IPS DF 6.9 (cell line): ENCODE results near the gene SLC30A10.

Experiments
- DNase-seq: peaks from one replicate; pipeline ENCODE4 v3.0.0-alpha.2; 2013; ENCODE audit warnings: low read depth, low spot score
- H3K27ac ChIP-seq: one replicate; pipeline ENCODE4 v1.5.1; 2013; ENCODE audit warnings: low read length, control low read depth
- H3K27me3 ChIP-seq: 2 replicates; pipeline ENCODE4 v1.6.1; 2013; ENCODE audit warnings: mild to moderate bottlenecking, low read length; ENCODE audit not compliant: control insufficient read depth, insufficient read depth
- H3K36me3 ChIP-seq: 2 replicates; pipeline ENCODE4 v1.6.1; 2013; ENCODE audit warnings: low read length; ENCODE audit not compliant: control insufficient read depth, insufficient read depth
- H3K4me1 ChIP-seq: 2 replicates; pipeline ENCODE4 v1.6.1; 2013; ENCODE audit warnings: low read length; ENCODE audit not compliant: control insufficient read depth, insufficient read depth
- H3K4me3 ChIP-seq: 2 replicates; pipeline ENCODE4 v1.5.1; 2013; ENCODE audit warnings: mild to moderate bottlenecking, low read length
- H3K9me3 ChIP-seq: 2 replicates; pipeline ENCODE4 v1.6.1; 2013; ENCODE audit warnings: low read length, inconsistent platforms; ENCODE audit not compliant: control insufficient read depth, insufficient read depth
- WGBS: extraction: QIAGEN DNeasy Blood & Tissue Kit; methylation state at CpG from one replicate; pipeline ENCODE4 v1.1.7; 2013; ENCODE audit warnings: mixed read lengths, missing lambda C conversion rate; ENCODE audit not compliant: insufficient read length, insufficient coverage; 5-methylcytosine and 5-hydroxymethylcytosine counted together

The SLC30A10 gene

DNA sequence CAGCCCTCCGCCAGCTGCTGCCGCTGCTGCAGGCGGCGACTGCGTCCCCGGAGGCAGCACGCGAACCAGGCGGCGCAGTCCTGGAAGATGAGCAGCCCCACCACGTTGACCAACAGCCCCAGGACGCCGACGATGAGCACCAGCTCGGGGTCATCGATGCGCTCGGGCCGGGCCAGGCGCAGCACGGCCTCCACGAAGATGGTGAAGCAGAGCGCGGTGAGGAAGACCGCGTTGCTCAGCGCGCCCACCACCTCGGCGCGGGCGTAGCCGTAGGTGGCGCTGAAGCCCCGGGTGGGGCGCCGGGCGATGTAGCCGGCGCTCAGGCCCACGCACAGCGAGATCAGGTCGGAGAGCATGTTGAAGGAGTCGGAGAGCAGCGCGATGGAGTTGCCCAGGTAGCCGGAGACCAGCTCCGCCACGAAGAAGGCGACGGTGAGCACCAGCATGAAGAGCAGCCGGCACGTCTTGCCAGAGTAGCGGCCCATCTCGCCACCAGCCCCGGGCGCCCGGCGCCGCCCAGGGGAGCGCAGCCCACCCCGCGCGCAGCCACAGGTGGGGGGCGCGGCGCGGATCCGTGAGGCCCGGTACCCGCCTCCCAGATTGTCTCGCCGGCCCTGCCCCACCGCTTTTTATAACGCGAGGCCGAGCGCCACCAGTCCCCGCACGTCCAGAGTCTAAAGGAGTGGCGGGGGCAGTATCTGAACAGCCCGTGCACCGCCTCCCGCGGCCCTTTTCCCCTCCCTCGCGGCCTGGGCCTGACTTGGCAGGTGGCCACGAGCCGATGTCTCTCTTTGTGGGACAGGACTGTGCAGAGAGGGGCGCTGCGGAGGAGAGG lies at the start of gene SLC30A10:
Gene SLC30A10 (minus strand): TSS at position 602 of the 835 bp plus-strand sequence. CDS start 117 bp downstream, at position 485.
- no peak for DNase-seq
- H3K4me3 ChIP-seq = peak within 1 kb of the TSS; percentile 39; the same call in 1 of the 2 replicates
- WGBS = no CpG with 5 or more reads among the region's 91 CpGs

DNA sequence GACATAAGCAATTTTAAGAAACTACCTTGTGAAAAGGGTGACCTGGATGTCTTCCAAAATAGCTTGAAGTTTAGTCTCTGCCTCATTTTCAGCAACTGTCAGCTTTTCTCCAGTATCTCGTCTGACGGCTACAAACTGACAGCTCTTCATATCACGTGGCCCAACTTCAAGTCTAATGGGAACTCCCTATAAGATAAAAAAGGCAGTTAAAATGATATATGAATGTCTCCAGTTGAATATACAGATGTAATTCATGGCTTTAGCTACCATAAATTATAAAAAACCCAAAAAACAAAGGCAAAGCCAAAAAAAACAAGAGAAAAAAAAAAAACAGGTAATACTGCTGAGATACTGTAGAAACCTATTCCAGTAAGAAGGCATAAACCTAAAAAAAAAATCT lies 44.9 kb upstream of the SLC30A10 start:
- H3K36me3 ChIP-seq = peaks cover 6% of the 10 kb centered on the region; the same call in 1 of the 2 replicates
- H3K27me3 ChIP-seq = no peaks in the 10 kb centered on the region
- no CpG with 5 or more reads among the region's 3 CpGs for WGBS

More for the DNA sequence above, at the start of gene SLC30A10:
- Histone ChIP-seq H3K27me3 (peaks cover 4% of the 10 kb centered on the region; the same call in 1 of the 2 replicates), H3K27ac (no peak within 1 kb of the TSS), H3K36me3 (no peaks in the 10 kb centered on the region), H3K4me1 (no peaks in the 10 kb centered on the region), H3K9me3 (no peaks in the 10 kb centered on the region)

DNA sequence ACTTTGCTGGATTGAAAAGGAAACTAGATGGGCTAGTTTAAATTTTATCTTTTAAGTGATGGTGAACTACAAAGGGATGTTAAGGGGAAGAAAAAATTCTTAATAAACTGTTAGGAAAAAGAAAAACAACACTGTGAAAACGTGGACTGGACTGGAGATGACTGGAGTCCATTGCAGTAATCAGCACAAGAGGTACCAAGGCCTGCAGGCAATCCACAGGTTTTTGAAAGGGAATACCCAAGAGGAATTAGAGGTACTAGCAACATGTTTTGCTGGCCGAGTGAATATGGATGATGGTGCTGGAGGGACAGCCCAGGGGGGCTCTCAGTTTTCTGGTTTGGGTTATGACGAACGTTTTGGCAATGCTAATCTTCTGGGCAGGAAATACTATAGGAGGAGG lies 39.0 kb upstream of the SLC30A10 start:
- H3K27me3 ChIP-seq = no peaks in the 10 kb centered on the region
- H3K4me1 ChIP-seq = no peaks in the 10 kb centered on the region; the same call in 1 of the 2 replicates
- no peak overlapping the region for H3K4me3 ChIP-seq
- H3K27ac ChIP-seq = no peak overlapping the region
- peaks cover 6% of the 10 kb centered on the region; the same call in 1 of the 2 replicates for H3K36me3 ChIP-seq
- H3K9me3 ChIP-seq = no peaks in the 10 kb centered on the region
- no CpG with 5 or more reads among the region's 4 CpGs for WGBS
- no peak for DNase-seq

More for the DNA sequence above, 44.9 kb upstream of the SLC30A10 start:
- Histone ChIP-seq H3K27ac (no peak overlapping the region), H3K9me3 (no peaks in the 10 kb centered on the region), H3K4me3 (no peak overlapping the region), H3K4me1 (no peaks in the 10 kb centered on the region; the same call in 1 of the 2 replicates)
- no peak for DNase-seq

DNA sequence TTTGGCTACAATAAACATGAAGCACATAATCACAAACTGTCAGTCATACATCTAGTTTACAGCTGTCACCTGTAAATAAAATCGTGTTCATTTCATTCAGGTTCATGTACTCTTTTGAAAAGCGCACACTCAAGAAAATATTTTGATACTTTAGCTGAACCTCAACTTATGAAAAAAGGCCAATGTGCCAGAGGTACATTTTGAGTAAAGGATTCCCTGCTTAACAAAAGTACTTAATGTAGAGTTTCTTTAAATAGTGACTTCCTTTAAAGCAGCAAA lies 37.7 kb upstream of the SLC30A10 start:
- Histone ChIP-seq H3K27me3 (no peaks in the 10 kb centered on the region), H3K4me3 (no peak overlapping the region), H3K36me3 (peaks cover 6% of the 10 kb centered on the region; the same call in 1 of the 2 replicates), H3K27ac (no peak overlapping the region), H3K4me1 (no peaks in the 10 kb centered on the region; the same call in 1 of the 2 replicates), H3K9me3 (no peaks in the 10 kb centered on the region)
- WGBS = no CpG with 5 or more reads among the region's 2 CpGs
- no peak for DNase-seq

DNA sequence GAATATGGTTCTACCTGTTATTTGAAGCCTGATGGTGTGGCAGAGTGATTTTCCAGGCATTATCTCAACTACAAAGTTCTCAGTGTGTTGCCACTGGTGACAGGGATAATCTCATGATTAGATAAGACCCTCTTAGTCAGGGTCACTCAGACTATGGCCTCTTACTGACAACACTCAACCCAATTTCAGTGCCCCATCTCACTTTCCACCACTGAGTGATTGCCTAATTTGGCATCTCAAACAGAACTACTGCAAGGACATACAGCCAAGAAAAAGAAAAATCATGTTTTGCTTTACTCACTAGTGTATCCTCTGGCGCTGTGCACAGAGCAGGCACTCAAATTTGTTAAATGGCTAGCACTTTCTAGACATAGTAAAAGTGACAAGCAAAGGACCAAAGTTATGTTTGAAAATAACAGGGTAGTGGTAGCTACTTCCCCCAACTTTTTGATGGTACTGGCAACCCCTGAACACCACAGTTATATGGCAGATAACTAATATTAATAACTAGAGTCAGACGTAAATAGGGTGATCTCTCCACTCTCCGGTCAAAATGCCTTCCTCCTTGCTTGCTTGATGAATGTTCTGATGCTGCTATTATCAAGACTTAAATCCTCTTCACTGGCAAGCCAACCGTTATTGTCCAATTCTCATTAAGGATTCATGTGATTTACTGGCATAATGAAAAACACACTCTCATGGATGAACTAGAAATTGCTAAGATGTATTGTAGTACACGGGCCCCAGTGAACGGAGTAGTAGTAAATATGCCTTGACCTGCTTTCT lies 37.1 kb upstream of the SLC30A10 start:
- Histone ChIP-seq H3K4me3 (no peak overlapping the region), H3K36me3 (peaks cover 6% of the 10 kb centered on the region; the same call in 1 of the 2 replicates), H3K27ac (no peak overlapping the region), H3K9me3 (no peaks in the 10 kb centered on the region), H3K4me1 (no peaks in the 10 kb centered on the region; the same call in 1 of the 2 replicates), H3K27me3 (no peaks in the 10 kb centered on the region)
- no peak for DNase-seq
- WGBS = no CpG with 5 or more reads among the region's 6 CpGs

DNA sequence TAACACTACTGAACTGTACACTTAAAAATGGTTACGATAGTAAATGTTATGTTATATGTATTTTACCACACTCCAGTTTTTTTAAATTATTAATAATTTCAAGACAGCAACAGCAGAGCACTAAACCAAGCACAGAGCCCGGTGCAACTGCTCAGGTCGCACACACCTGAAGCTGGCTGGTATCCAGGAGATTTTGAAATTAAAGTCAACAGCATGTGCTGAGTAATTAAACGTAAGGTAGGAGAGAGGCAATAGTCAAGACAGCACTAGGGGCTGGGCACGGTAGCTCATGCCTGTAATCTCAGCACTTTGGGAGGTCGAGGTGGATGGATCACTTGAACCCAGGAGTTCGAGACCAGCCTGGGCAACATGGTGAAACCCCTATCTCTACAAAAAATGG lies 35.1 kb upstream of the SLC30A10 start:
- WGBS = no CpG with 5 or more reads among the region's 7 CpGs
- Histone ChIP-seq H3K9me3 (no peaks in the 10 kb centered on the region), H3K27ac (no peak overlapping the region), H3K4me1 (no peaks in the 10 kb centered on the region), H3K4me3 (no peak overlapping the region), H3K27me3 (no peaks in the 10 kb centered on the region), H3K36me3 (no peaks in the 10 kb centered on the region)
- DNase-seq = no peak

DNA sequence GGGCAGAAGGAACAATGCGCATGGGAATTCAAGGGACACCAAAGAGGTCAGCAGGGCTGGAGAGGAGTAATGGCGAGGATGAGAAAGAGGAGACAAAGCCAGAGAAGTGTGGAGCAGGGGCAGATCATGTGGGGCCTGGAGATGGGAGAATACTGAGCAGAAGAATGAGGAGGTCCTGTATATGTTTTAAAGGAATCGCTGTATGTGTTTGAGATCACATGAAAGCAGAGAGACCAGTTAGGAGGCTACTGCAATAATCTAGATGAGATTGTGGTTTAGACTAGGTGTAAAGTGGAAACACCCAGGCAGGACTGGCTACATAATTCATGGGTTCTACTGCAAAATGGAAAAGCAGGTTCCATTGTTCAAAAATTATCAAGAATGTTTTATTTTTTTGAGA lies 33.3 kb upstream of the SLC30A10 start:
- H3K4me1 ChIP-seq = no peaks in the 10 kb centered on the region
- DNase-seq = no peak
- no peaks in the 10 kb centered on the region for H3K27me3 ChIP-seq
- no peaks in the 10 kb centered on the region for H3K36me3 ChIP-seq
- whole genome bisulfite sequencing = no CpG with 5 or more reads among the region's 3 CpGs
- no peaks in the 10 kb centered on the region for H3K9me3 ChIP-seq
- no peak overlapping the region for H3K4me3 ChIP-seq
- no peak overlapping the region for H3K27ac ChIP-seq

DNA sequence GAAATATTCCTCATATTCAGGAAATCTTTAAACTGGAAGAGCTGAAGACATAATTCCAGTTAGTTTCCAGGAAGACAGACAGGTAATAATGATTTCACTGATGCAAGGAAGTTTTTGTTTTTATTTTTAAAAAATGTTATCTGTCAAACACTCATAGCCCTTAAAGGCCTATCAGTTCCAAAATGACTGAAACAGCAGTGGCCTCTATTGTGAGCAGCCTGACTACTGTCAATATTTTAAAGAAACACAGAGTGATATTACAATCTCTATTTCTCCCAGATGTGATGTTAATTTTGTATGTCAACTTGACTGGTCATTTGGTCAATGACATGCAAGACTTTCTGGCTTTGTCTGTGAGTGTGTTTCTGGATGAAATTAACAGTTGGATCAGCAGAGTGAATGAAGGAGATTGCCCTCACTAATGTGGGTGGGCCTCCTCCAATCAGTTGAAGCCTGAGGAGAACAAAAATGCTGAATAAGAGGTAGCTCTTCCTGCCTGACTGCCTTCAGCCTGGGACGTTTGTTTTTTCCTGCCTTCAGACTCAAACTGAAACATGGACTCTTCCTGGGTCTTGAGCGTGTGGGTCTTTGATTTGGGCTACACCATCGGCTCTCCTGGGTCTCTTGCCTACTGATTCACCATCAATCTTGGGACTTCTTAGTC lies 31.3 kb upstream of the SLC30A10 start:
- WGBS = no CpG with 5 or more reads among the region's 3 CpGs
- no peaks in the 10 kb centered on the region for H3K4me1 ChIP-seq
- no peak overlapping the region for H3K4me3 ChIP-seq
- H3K27ac ChIP-seq = no peak overlapping the region
- H3K36me3 ChIP-seq = no peaks in the 10 kb centered on the region
- DNase-seq = no peak
- H3K9me3 ChIP-seq = no peaks in the 10 kb centered on the region
- H3K27me3 ChIP-seq = no peaks in the 10 kb centered on the region

DNA sequence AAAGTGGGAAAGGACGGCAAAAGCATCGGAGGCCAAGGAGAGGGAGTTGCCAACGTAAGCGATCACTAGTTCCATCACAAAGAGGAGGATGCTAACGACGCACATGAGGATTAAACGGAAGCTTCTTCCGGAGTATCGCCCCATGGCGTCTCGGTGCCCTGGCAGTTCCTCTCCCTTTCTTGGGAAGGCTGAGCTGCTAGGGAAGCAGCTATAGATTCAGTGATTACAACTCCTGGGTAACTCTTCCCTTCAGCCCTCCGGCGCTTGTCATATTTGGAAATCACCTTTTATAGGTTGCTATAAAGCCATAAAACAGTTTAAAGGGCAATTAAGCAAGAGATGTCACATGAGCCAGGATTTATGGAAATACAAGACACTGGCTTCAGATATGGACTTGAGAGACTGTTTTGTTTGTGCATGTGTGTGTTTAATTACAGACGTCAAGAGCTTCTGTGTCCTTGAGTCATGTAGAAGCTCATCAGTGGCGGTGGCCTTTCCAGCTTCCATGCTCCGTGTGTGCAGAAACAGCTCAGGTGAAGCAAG lies 30.6 kb upstream of the SLC30A10 start:
- no peaks in the 10 kb centered on the region for H3K36me3 ChIP-seq
- no peaks in the 10 kb centered on the region for H3K9me3 ChIP-seq
- no peaks in the 10 kb centered on the region for H3K4me1 ChIP-seq
- no peak for DNase-seq
- WGBS = no CpG with 5 or more reads among the region's 16 CpGs
- H3K4me3 ChIP-seq = no peak overlapping the region
- H3K27me3 ChIP-seq = no peaks in the 10 kb centered on the region
- no peak overlapping the region for H3K27ac ChIP-seq
